ENCODE data around the gene SEMA3F.
A peak's percentile ranks its signal among the peaks of the same experiment; 100 is the strongest.
"Not testable (repeated sequence)": the region's sequence is repeated elsewhere in the genome, so short reads cannot be mapped to it uniquely, and the experiment has no call there.

The SEMA3F gene

GRCh38 chr3:50193746-50194127 is 38.6 kb downstream of the SEMA3F start:
- no peak for DNase-seq (ENCODE audit: low spot score)

GRCh38 chr3:50194128-50194902 is 39.2 kb downstream of the SEMA3F start:
- peak; percentile 87 for DNase-seq (ENCODE audit: low spot score)

- peak; percentile 67 for DNase-seq (ENCODE audit: low spot score)
These were observed 39.9 kb downstream of the SEMA3F start for GRCh38 chr3:50194903-50195500.

- no peak for DNase-seq (ENCODE audit: low spot score)
These were observed 40.6 kb downstream of the SEMA3F start for GRCh38 chr3:50195501-50196252.

GRCh38 chr3:50196253-50196801 is 41.2 kb downstream of the SEMA3F start:
- no peak for DNase-seq (ENCODE audit: low spot score)

- DNase-seq (ENCODE audit: low spot score), result no peak
These were observed 46.6 kb downstream of the SEMA3F start for GRCh38 chr3:50201573-50202315.

- DNase-seq (ENCODE audit: low spot score), result no peak
These were observed 47.4 kb downstream of the SEMA3F start for GRCh38 chr3:50202353-50203112.

GRCh38 chr3:50203113-50203808 is 48.1 kb downstream of the SEMA3F start:
- DNase-seq (ENCODE audit: low spot score), result no peak

- no peak for DNase-seq (ENCODE audit: low spot score)
These were observed 49.0 kb downstream of the SEMA3F start for GRCh38 chr3:50203809-50204803.

- DNase-seq (ENCODE audit: low spot score), result peak; percentile 93
These were observed 49.8 kb downstream of the SEMA3F start, which contains the start of gene SLC38A3 for GRCh38 chr3:50204804-50205412. Gene SLC38A3 (plus strand): TSS chr3:50205271. CDS start chr3:50214200, 8,929 bp downstream.

- DNase-seq (ENCODE audit: low spot score), result peak; percentile 74
These were observed 50.5 kb downstream of the SEMA3F start for GRCh38 chr3:50205413-50206276.

GRCh38 chr3:50207359-50208042 is 52.4 kb downstream of the SEMA3F start:
- no peak for DNase-seq (ENCODE audit: low spot score)

- DNase-seq (ENCODE audit: low spot score), result no peak
These were observed 53.7 kb downstream of the SEMA3F start for GRCh38 chr3:50208677-50209344.

GRCh38 chr3:50210176-50210509 is 55.0 kb downstream of the SEMA3F start:
- no peak for DNase-seq (ENCODE audit: low spot score)

- DNase-seq (ENCODE audit: low spot score), result no peak
These were observed 55.6 kb downstream of the SEMA3F start for GRCh38 chr3:50210510-50211367.

GRCh38 chr3:50211368-50211717 is 56.2 kb downstream of the SEMA3F start:
- DNase-seq (ENCODE audit: low spot score), result not testable (repeated sequence)

All from D341Med (cell line).